HCT116 (cell line): Measurements from ENCODE around the gene PCYT1A.
"Not testable (repeated sequence)": the region's sequence is repeated elsewhere in the genome, so short reads cannot be mapped to it uniquely, and the experiment has no call there.

Experiments
- CEBPB ChIP-seq: IDR thresholded peaks from 2 replicates; pipeline ENCODE4 v1.6.1; 2012; ENCODE audit warnings: low read depth
- EZH2 ChIP-seq: fragments of 200-600 bp; sonication (generic); IDR thresholded peaks from 2 replicates; pipeline ENCODE4 v1.6.1; 2017; ENCODE audit warnings: antibody characterized with exemption, mixed run types
- EZH2phosphoT487 ChIP-seq: fragments of 200-600 bp; IDR thresholded peaks from 2 replicates; pipeline ENCODE4 v1.6.1; 2018; ENCODE audit warnings: antibody characterized with exemption, borderline replicate concordance
- POLR2A ChIP-seq: IDR thresholded peaks from 2 replicates; pipeline ENCODE4 v1.7.0; 2011; ENCODE audit warnings: borderline replicate concordance; ENCODE audit not compliant: insufficient read depth, insufficient read length; ENCODE audit errors: extremely low read depth
- POLR2AphosphoS5 ChIP-seq: IDR thresholded peaks from 2 replicates; pipeline ENCODE4 v1.6.1; 2011; ENCODE audit warnings: mild to moderate bottlenecking, low read depth, low read length, moderate library complexity
- RAD21 ChIP-seq: IDR thresholded peaks from 2 replicates; pipeline ENCODE4 v1.6.1; 2012; ENCODE audit warnings: low read depth, mild to moderate bottlenecking
- SP1 ChIP-seq: IDR thresholded peaks from 2 replicates; pipeline ENCODE4 v1.6.1; 2012; ENCODE audit warnings: low read depth
- TF ChIP-seq, protein P1 (sequence below), 3 experiments: fragments of 200-600 bp in 1 of 3; sonication (generic) in 1 of 3; IDR thresholded peaks in 2 of 3; conservative IDR thresholded peaks in 1 of 3; 2 replicates each; pipeline ENCODE4 v1.5.1; 2012 to 2017; ENCODE audit warnings: low read depth in 2 of 3, low read length in 2 of 3, antibody characterized with exemption in 1 of 3, borderline replicate concordance in 1 of 3, control low read depth in 1 of 3, mild to moderate bottlenecking in 1 of 3, mixed read lengths in 1 of 3, mixed run types in 1 of 3, moderate library complexity in 1 of 3; ENCODE audit not compliant: insufficient read depth in 1 of 3
- TF ChIP-seq, protein P2 (sequence below): IDR thresholded peaks from 2 replicates; pipeline ENCODE4 v1.6.1; 2012

DNA sequence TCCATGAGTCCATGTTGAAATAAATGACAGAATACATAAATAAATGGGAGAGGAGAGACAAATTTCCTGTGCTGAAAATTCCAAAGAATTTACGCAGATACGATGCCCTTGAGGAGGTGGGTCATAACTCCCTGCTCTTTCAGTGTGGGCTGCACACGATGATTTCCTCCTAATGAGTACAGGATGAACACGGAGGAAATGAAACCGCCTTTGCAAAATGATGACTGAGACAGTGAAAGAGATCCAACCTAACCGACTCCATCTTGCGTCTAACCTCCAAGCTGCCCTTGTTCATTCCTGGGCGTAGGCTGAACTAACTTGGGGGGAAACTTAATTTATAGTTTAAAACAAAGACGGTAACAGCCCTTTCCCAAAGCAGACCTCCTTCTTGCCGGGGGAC is 15.0 kb upstream of the PCYT1A start:
- TF ChIP-seq, protein P1, sequence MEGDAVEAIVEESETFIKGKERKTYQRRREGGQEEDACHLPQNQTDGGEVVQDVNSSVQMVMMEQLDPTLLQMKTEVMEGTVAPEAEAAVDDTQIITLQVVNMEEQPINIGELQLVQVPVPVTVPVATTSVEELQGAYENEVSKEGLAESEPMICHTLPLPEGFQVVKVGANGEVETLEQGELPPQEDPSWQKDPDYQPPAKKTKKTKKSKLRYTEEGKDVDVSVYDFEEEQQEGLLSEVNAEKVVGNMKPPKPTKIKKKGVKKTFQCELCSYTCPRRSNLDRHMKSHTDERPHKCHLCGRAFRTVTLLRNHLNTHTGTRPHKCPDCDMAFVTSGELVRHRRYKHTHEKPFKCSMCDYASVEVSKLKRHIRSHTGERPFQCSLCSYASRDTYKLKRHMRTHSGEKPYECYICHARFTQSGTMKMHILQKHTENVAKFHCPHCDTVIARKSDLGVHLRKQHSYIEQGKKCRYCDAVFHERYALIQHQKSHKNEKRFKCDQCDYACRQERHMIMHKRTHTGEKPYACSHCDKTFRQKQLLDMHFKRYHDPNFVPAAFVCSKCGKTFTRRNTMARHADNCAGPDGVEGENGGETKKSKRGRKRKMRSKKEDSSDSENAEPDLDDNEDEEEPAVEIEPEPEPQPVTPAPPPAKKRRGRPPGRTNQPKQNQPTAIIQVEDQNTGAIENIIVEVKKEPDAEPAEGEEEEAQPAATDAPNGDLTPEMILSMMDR (IDR thresholded peaks at IDR 0.05 in 2 of 3, conservative IDR thresholded peaks at IDR 0.05 in 1 of 3; ENCODE audit: borderline replicate concordance in 1 of 3, insufficient read depth in 1 of 3, low read depth in 2 of 3, low read length in 2 of 3), result not testable (repeated sequence)
- not testable (repeated sequence) for TF ChIP-seq EZH2phosphoT487, EZH2, POLR2AphosphoS5, RAD21, POLR2A, SP1, CEBPB
- TF ChIP-seq, protein P2, sequence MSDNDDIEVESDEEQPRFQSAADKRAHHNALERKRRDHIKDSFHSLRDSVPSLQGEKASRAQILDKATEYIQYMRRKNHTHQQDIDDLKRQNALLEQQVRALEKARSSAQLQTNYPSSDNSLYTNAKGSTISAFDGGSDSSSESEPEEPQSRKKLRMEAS, result not testable (repeated sequence)
